Esophagus (tissue), 2 donors: ENCODE data around the gene ADGRL2. TPM values are rescaled to one million over a fixed set of nuclear protein-coding genes. Genes with fewer than 3 reads are reported as not detected.

Source experiments
- H3K27ac ChIP-seq, 2 donors: one replicate each; pipeline ENCODE4 v1.5.1; 2013; ENCODE audit warnings: low read depth in 2 of 2, mild to moderate bottlenecking in 2 of 2, inconsistent platforms in 1 of 2, low read length in 1 of 2, moderate library complexity in 1 of 2
- H3K27me3 ChIP-seq, 2 donors: one replicate each; pipeline ENCODE4 v1.6.1; 2013; ENCODE audit warnings: low read length in 2 of 2, control low read depth in 1 of 2, mild to moderate bottlenecking in 1 of 2; ENCODE audit not compliant: insufficient read depth in 2 of 2, control insufficient read depth in 1 of 2
- H3K36me3 ChIP-seq, 2 donors: one replicate each; pipeline ENCODE4 v1.6.1; 2013; ENCODE audit warnings: low read length in 1 of 2; ENCODE audit not compliant: control insufficient read depth in 2 of 2, insufficient read depth in 2 of 2
- H3K4me1 ChIP-seq, 2 donors: one replicate each; pipeline ENCODE4 v1.6.1; 2013; ENCODE audit warnings: low read length in 1 of 2; ENCODE audit not compliant: control insufficient read depth in 2 of 2, insufficient read depth in 2 of 2
- H3K4me3 ChIP-seq, 2 donors: one replicate each; pipeline ENCODE4 v1.5.1; 2013; ENCODE audit warnings: low read length in 2 of 2, mild to moderate bottlenecking in 2 of 2, low read depth in 1 of 2, moderate library complexity in 1 of 2
- H3K9me3 ChIP-seq, 2 donors: one replicate each; pipeline ENCODE4 v1.6.1; 2013; ENCODE audit warnings: mild to moderate bottlenecking in 2 of 2, low read depth in 1 of 2, low read length in 1 of 2, moderate library complexity in 1 of 2; ENCODE audit not compliant: control insufficient read depth in 2 of 2, insufficient read depth in 1 of 2
- WGBS, 2 donors: extraction: QIAGEN DNeasy Blood & Tissue Kit; methylation state at CpG; one replicate each; pipeline ENCODE4 v1.1.7; 2013; 5-methylcytosine and 5-hydroxymethylcytosine counted together
- polyA plus RNA-seq, 2 donors: library from polyadenylated mRNA; stranded (reverse); fragments of 200-250 nt; gene quantifications; one replicate each; pipeline ENCODE4 v1.2.3, GENCODE V29; 2013
- donor health status: healthy with polysubstance abuse.
- donor health status: Bipolar disorder and iron deficiency.

Gene ADGRL2
- polyA plus RNA-seq, 2 donors, result 25.3 to 26.0 TPM

DNA sequence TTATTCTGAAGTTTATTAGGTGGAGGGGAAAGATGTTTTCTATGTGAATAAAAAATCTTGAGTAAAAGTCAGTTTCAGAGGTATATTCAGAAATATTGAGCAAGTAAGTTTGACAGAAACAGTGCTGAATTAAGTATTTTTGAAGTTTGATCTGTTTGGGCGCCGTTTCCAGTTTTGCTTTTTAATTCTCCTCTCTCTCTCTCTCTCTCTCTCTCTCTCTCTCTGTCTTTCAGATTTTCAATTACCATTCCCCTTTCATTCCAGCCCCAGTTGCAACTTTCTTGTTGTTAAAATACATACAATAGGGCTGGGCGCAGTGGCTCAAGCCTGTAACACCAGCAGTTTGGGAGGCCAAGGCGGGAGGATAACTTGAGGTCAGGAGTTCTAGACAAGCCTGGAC lies 24.0 kb downstream of the ADGRL2 start:
- no peaks in the 10 kb centered on the region for H3K4me1 ChIP-seq
- no peak overlapping the region for H3K4me3 ChIP-seq
- no peaks in the 10 kb centered on the region for H3K9me3 ChIP-seq
- WGBS, 2 donors, result 73 to 75% methylated on average over 4 of the region's 4 CpGs
- no peaks in the 10 kb centered on the region for H3K27me3 ChIP-seq
- H3K27ac ChIP-seq, result no peak overlapping the region
- no peaks in the 10 kb centered on the region for H3K36me3 ChIP-seq

DNA sequence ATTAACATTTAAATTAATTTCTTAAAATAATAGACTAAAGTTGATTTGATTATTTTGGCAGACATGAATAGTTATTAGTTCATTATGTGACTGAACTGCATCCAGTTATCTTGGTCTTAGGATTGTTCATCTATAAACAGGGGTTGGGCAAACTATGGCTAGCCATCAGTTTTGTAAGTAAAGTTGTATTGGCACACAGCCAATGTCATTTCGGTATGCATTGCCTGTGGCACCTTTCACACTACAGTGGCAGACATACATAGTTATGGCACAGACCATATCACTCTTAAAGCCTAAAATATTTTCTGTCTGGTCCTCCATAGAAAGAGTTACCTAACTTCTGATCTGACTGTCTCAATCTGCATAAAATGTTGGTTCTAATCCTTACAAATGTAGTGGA lies 27.2 kb downstream of the ADGRL2 start:
- no peaks in the 10 kb centered on the region for H3K9me3 ChIP-seq
- no peaks in the 10 kb centered on the region for H3K4me1 ChIP-seq
- no peaks in the 10 kb centered on the region for H3K27me3 ChIP-seq
- H3K27ac ChIP-seq, result no peak overlapping the region
- 55 to 58% methylated on average over 1 of the region's 1 CpG for WGBS, 2 donors
- H3K36me3 ChIP-seq, result no peaks in the 10 kb centered on the region
- no peak overlapping the region for H3K4me3 ChIP-seq

DNA sequence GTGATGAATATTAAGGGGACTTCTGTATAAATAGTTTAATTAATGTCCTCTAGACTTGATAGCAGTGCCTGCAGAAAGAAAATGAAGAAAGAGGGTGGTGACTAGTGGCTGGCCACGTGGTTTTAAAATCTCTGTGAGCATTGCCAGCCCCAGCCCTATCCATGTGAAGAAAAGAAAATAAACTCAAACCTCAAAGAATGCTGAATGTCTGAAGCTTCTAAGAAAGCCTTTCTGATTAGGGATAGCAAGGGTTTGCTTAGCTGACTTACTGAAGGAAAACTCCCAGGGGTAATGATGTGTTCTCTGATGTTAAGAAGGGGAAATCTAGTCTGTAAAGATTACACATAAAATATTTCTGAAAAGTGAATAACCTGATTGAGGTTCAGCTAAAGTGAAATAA lies 31.8 kb downstream of the ADGRL2 start:
- Histone ChIP-seq H3K4me1 (no peaks in the 10 kb centered on the region), H3K9me3 (no peaks in the 10 kb centered on the region), H3K4me3 (no peak overlapping the region), H3K27ac (no peak overlapping the region), H3K27me3 (no peaks in the 10 kb centered on the region), H3K36me3 (no peaks in the 10 kb centered on the region)
- WGBS, 2 donors, result 4 to 18% methylated on average over 1 of the region's 1 CpG

DNA sequence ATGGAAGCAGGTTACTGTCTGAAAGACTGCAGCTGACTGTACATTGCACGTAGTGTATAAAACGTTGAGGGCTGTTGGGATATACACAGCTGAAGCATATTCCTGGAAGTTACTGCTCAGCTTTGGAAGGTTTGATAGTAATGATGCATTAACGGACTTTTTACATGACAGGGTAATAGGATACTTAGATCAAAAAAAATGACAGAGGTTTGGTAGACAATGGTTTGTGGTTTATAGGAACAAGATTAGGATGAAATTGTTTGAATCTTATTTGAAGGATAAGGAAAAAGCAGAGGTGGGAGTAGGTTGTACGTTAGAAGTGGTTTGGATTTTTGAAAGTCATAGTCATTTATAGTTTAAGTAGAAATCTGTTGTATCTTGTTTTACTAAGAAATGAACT lies 33.0 kb downstream of the ADGRL2 start:
- no peaks in the 10 kb centered on the region for H3K4me1 ChIP-seq
- no peaks in the 10 kb centered on the region for H3K27me3 ChIP-seq
- H3K36me3 ChIP-seq, result no peaks in the 10 kb centered on the region
- no peak overlapping the region for H3K4me3 ChIP-seq
- 72 to 81% methylated on average over 4 of the region's 4 CpGs for WGBS, 2 donors
- no peak overlapping the region for H3K27ac ChIP-seq
- no peaks in the 10 kb centered on the region for H3K9me3 ChIP-seq

DNA sequence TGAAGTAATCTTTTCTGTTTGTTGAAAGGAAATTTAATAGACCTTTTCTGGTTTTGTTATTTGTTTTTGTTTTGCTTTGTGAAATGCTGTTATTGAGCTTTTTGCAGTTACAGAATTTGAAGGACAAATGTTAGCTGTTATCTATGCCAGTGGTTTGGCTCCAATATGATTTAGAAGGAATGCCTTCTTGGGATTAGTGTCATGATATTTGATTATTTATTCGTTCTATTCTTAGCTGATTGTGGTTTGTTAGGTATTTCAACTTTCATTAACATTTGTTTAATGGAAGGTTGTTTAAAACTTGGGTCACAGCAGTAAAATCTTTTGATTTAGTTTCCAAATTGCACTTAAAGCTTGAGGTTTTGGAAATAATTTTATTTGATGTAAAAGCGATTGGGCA lies 33.5 kb downstream of the ADGRL2 start:
- H3K9me3 ChIP-seq, result no peaks in the 10 kb centered on the region
- 54 to 56% methylated on average over 2 of the region's 2 CpGs for WGBS, 2 donors
- H3K27me3 ChIP-seq, result no peaks in the 10 kb centered on the region
- no peak overlapping the region for H3K4me3 ChIP-seq
- H3K27ac ChIP-seq, result no peak overlapping the region
- no peaks in the 10 kb centered on the region for H3K4me1 ChIP-seq
- H3K36me3 ChIP-seq, result no peaks in the 10 kb centered on the region

DNA sequence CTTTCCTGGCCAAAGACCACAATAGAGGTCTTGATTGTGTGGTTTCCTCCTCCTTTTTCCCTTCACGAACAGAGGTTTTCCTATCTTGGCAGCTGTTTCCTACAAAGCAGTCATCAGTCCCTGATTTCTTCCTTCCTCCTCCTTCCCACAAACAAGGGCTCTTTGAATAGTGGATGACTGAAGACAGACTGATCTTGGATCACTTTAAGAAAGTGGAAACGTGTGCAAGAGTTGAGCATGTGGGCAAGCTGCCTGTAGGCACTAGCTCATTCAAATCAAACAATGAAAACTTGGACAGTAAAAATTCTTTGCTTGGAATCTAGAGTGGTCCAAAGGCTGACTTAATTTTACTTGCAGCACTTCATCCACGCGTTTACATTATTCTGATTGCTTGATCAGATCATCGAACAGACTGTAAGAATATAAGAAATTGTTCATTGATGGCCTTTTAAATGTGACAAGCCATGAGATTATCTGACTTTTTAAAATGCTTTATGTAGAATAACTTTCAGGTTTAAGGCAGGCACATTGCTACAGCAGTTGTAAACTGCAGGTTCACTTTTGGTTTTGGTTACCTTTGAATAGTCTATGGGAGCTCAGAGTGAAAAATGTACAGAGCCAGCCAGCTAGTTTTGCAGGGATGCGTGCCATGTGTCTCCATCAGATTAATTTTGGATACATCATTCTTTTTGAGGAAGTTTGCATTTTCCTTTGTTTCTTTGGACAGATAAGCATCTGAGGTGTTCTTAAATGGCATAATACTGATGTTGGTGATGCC lies 34.4 kb downstream of the ADGRL2 start:
- H3K4me1 ChIP-seq, result no peaks in the 10 kb centered on the region
- no peak overlapping the region for H3K27ac ChIP-seq
- H3K36me3 ChIP-seq, result no peaks in the 10 kb centered on the region
- WGBS, 2 donors, result 35 to 37% methylated on average over 6 of the region's 6 CpGs
- H3K4me3 ChIP-seq, result no peak overlapping the region
- H3K9me3 ChIP-seq, result no peaks in the 10 kb centered on the region
- H3K27me3 ChIP-seq, result no peaks in the 10 kb centered on the region

DNA sequence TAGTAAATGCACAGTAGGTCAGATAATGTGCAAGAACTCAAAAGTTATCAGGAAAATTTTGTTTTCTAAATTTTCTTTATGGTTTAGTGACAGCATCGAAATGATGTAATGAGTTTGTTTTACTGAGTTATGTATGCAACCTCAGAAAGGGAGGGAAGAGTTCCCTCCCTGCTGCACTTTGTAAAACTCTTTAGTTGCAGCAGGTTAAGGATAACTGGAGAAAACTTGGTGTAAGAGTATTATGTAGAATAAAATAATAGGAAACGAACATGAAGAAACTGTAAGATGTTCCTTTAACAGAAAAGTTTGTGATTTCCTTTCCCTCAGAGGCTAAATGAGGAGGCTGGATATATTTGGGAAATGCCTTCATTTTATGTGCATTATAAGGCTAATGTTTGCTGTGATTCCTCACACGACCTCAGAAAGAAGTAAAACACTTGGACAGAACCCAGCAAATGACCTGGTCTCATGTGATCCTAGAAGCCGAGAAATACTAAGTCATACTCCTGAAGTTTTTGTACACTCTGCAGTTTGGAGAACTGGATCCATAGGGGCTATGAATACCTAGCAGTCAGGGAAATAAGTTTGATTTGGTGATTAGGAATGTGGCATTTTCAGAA lies 35.4 kb downstream of the ADGRL2 start:
- Histone ChIP-seq H3K4me1 (no peaks in the 10 kb centered on the region), H3K9me3 (no peaks in the 10 kb centered on the region), H3K27me3 (no peaks in the 10 kb centered on the region), H3K36me3 (no peaks in the 10 kb centered on the region), H3K27ac (no peak overlapping the region), H3K4me3 (no peak overlapping the region)
- 54 to 55% methylated on average over 4 of the region's 4 CpGs for WGBS, 2 donors

DNA sequence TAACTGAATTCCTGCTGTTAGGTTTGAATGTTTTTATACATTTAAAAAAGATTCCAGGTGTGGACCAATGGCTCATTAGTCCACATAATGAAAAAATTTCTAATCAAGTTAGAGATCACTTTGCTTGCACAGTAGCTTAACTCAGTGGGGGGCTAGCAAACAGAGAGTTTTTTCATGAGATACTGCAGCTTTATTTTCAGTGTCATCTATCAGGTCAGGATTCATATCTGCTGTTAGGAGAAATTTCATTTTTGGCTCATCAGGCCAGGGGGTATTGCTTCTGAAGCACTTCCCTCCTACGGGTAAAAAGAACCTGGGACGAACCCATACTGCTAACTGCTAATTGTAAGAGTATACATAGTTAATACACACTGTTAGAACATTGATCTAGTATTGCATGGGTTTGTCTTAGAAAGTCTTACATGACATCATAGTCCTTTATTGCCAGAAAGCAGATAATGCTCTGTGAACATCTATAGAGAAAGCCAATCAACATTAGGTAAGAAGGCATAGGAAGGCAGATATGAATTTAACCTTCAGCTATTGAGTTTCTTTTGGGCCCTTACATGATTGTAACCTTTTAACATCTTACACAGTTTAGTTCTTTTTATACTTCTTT lies 38.0 kb downstream of the ADGRL2 start:
- Histone ChIP-seq H3K4me1 (no peaks in the 10 kb centered on the region), H3K27me3 (no peaks in the 10 kb centered on the region), H3K4me3 (no peak overlapping the region), H3K27ac (no peak overlapping the region), H3K9me3 (no peaks in the 10 kb centered on the region), H3K36me3 (no peaks in the 10 kb centered on the region)
- WGBS, 2 donors, result 86 to 88% methylated on average over 2 of the region's 2 CpGs

DNA sequence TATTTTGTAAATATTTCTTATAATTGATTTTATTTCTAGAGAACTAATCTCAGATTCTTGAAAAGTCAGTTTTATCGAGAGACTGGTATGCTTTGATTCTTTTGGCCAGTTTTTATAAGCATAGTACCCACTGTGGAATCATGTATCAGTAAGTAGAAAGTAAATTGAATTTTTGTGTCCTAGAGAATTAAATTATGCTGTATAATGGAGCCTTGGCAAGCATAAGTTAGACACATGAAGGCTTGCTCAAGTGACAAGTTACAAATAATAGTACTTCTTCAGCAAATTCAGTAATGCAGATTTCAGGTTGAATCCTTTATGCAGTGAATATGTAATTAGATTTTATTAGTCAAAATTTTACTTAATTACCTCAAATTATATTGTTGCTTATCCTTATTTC lies 40.1 kb downstream of the ADGRL2 start:
- no peaks in the 10 kb centered on the region for H3K36me3 ChIP-seq
- H3K4me3 ChIP-seq, result no peak overlapping the region
- no peaks in the 10 kb centered on the region for H3K27me3 ChIP-seq
- 81 to 88% methylated on average over 1 of the region's 1 CpG for WGBS, 2 donors
- H3K27ac ChIP-seq, result no peak overlapping the region
- H3K9me3 ChIP-seq, result no peaks in the 10 kb centered on the region
- no peaks in the 10 kb centered on the region for H3K4me1 ChIP-seq
